Inflammatory macrophage treated with lipopolysaccharide for 1 hour (primary cell): ENCODE results near the gene MMP13.
"Not testable (repeated sequence)": the region's sequence is repeated elsewhere in the genome, so short reads cannot be mapped to it uniquely, and the experiment has no call there.

ENCODE experiments used
- DNase-seq, 2 donors: peaks; one replicate each; pipeline ENCODE4 v3.0.0-alpha.2; 2020 to 2022

The MMP13 gene

DNA sequence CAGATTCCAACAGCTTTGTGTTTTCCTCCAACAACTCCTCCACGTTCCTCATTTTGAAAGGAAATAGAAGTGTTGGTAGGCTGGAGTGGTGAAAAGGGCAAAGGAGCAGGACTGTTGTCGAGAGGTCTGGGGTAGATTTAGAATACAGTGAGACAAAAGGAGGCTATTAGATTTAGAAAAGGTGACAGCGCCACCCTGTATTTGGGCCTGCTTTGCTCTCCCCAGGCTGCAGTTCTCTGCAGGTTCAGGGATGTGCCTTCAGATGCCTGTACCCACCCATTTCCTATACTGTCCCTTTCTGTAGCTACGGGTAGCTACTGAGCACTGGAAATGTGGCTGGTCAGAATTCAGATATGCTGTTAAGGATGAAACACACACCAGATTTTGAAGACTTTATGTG is 20.8 kb downstream of the MMP13 start:
- no peak for DNase-seq

DNA sequence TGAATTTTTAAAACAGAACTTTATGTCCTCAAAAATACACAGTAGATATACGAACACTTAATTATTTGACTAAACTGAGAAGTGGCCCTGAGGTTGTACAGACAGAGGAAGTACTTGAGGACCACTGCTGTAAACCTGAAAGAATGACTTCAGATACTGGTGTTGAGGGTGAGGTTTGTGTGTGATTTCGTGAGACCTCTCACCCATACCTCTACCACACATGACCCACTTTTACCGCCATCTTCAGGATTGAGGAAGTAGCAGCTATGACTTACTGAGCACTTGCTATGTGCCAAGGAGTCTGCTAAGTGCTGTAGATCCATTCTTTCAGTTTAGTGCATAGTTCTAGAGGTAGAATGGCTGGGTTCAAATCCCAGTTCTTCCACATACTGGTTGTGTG is 21.9 kb downstream of the MMP13 start:
- no peak for DNase-seq

DNA sequence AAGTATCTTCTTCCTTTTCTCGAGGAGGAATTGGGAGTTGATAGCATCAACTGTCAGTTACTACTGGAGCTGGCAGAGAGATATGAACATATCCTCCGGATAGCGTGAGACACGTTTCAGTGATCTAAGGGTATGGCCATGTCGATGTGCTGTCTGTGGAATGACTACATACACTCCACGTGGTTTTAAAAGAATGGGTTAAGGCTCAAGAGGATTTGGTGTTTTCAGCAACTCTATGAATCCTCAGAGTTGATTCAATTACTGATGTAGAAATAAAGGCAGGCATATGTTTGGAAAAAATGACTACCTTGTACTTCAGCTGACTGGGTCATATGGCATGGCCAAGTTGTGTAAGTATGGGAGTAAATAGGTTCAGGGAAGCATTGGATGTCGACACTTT is 22.9 kb downstream of the MMP13 start:
- peak in 1 of 2 donors; percentile 40 for DNase-seq

DNA sequence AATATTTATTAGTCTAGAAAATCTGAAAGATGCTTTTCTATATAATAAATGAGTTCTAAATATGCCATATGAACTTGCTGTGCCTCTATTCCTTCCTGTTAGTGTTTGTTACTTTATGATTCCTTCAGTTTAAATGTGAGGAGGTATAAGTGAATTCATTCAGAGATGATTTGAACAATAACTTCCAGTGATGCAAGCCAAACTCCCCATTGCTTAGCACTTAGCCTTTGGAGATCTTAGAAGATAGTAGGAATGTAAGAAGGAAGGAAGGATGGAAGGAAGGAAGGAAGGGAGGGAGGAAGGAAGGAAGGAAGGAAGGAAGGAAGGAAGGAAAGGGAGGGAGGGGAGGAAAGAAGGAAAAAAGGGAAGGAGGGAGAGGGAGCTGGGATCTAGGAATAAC is 25.1 kb downstream of the MMP13 start:
- DNase-seq: no peak

DNA sequence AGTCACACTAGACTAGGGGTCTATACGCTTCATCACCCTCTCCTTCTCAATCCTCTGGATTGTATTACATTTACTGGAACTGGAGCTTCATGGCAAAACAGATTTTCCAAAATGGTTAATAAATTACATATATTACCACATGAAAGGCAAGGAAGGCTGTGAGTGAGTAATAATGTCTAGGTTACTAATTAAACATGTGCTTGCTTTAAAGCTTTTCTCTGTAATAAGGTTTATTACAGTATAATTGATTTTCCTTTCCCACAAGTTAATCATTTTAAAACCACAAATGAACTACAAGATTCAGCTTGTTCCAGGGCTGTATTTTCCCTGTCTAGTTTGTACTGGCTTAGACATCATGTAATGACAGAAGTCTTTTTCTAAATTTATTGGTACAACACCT is 25.6 kb downstream of the MMP13 start:
- no peak for DNase-seq

DNA sequence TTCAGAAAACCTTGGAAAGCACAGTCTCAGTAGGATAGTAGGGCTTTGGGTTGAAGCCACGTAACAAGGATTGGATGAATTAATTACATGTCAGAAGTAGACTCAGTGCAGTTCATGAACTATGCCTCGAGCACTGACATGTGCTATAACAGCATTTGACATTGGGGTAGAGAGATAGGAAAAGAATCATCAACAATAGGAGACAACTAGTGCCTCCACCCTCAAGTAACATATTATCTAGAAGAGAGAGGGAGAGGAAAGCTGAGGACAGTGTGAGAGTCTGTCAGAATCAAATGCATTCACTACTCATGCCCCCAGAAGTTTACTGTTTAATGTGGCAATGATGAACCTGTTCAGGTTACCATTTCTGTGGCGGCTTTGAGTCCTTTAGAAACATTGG is 26.4 kb downstream of the MMP13 start:
- DNase-seq: no peak

DNA sequence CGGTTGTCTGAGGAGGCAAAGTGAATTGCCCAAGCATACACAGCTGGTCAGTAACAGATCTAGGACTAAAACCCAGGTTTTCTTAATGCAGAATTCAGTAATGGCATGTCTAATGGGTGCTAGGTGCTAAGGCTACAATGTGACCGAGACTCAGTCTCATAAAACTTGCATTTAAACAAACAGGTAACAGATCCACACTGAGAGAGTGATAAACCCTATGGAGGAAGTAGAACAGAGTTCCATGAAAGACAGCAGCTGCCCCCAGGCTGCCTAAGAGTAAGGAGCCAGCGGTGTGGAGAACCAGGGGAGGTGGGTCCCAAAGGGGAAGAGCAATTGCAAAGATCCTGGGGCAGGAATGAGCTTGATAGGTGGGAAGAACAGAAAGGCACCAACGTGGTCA is 27.3 kb downstream of the MMP13 start:
- DNase-seq: no peak

DNA sequence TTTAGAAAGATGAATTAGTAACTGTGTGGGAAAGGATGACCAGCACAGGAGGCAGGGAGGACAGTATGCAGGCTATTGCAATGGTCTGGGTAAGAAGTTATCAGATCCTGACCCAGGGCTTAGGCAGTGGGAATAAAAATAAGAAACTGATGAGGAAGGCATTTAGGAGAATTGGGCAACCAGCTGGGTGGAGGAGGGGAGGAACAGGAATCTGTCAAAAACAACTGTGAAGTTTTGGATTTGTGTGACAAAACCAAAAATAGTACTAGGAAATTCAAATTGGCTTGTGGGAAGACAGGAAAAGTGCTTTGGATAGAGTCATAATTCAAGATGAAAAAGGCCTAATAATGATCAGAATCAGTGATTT is 27.9 kb downstream of the MMP13 start:
- DNase-seq: no peak

DNA sequence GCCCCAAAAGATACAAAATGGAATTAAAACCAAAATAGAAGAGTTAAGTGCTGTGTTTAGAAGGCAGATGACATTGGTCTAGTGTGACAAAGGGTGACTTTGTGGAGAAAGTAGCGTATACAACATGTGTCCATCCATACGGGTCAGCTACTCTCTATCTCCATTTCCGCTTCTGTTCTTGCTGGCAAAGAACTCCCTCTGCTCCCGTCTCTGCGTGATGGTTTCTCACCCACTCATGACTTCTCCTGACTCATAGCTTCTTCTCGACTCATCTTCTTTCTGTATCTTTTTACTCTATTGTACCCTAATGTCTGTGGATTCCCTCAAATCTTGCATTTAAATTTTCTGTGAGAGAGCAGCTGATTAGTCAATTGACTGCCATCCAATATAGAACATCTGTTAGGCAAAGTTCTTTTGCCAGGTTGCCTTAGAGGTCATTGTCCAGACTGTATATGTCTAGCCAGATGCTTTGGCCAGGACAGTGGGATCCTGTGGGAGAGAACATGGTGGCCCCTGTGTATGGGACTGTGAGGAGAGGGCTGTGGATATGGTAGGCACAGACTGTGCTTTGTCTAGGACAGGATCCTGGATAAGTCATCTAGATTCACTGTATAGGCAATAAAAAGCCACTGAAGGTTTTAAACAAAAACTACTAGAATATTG is 28.4 kb downstream of the MMP13 start:
- DNase-seq: peak; percentile 16 to 57

DNA sequence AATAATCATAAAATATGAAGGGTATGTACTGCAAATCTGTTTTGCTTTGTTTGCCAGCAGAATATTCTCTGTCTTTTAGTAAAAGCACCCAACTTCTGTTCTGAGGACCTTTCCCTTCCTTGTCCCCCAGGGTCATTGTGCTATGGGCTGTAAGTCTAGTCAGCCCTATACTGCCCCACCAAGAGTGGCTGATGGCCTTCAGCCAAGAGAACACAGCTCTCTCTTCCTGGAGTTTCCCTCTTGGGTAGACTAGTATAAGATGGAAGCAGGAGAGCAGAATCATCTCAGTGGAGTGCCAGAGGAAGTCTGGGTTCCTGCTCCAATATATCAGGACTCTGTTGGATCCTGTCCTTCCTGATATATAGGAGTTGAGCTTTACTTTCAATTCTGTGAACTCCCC is 29.0 kb downstream of the MMP13 start:
- no peak for DNase-seq

DNA sequence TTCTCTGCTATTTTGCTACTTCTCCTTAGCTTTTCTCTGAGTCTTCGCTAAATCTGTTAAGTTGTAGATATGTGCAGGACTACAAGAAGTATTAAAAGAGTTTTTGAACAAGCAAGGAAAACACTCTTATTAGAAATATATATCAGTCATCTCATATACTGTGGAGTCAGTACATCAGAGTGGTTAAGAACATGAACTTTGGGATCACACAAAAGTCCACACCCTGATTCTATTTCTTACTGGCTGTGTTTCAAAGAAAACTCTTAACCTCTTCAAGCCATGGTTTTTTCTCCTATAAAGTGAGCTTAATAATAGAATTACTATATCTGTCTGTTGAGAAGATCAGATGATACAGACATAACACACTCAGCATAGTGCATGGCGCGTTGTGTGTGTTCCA is 29.5 kb downstream of the MMP13 start:
- no peak for DNase-seq

DNA sequence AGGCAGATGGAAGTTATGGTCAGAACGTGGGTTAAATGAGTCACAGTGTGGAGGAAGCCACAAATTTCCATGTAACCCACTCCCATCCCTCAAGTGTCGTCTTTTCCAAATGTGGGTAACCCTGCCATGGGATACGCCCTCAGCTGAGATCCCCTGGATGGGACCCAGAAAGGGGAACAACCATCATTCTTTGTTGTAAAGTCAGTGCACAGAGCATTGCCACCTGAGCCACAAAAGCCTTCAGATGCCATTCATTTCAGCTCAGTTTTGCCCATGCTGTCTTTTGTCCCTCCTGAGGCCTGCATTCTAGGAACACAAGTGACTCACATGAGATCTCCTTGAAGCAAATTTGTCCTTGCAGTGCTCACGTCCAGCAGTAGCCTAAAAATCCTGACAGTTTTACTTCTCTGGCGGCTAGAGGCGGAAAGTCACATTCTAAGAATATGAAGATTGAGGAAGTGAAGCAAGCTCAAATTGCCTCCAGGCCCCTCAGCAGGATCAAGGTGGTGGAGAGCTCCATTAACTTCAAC is 30.6 kb downstream of the MMP13 start:
- peak; percentile 55 to 86 for DNase-seq

DNA sequence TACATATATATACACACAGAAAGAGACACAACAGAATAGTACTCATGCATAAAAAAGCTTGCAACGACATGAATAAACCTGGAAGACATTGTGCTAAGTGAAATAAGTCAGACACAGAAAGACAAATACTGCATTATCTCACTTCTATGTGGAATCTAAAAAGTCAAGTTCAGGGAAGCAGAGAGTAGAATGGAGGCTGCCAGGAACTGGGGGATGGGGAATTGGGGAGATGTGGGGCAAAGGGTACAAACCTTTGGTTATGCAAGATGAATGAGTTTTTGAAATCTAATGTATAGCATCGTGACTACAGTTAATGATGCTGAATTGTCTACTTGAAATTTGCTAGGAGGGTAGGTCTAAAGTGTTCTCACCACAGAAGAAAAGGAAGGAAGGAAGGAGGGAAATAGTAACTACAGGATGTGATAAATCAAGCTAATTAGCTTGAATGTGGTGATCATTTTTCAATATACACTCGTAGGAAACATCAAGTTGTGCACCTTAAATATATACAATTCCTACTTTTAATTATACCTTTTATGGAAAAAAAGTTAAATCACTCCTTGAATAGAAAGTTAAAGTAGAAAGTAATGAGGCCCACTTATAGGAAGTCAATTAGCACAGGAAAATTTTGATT is 33.8 kb downstream of the MMP13 start:
- no peak for DNase-seq

DNA sequence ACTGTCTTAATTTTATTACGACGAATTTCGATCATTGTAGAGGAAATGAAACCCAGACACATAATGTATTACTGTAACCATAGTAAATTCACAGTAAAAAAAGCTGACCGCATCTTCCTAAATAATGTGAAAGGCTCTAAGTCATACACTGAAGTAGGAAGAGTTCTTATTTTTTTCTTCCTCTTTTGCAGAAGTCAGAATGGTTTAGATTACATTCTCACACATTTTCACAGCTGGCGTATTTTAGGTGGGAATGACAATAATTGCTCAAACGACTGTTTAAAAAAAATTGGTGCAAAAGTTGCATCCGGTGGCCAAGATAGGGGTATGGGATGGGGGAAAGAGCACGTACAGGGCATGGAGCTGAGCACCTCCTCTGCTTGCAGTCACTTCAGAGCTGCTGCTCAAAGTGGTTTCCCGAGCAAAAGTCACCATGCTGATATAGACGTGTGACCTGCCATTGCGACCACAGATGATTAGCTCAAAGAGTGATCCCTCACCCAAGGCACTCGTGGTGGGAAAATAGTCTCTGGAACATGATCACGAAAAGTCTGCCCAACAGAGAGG is 35.3 kb downstream of the MMP13 start:
- DNase-seq: peak; percentile 81 to 92

DNA sequence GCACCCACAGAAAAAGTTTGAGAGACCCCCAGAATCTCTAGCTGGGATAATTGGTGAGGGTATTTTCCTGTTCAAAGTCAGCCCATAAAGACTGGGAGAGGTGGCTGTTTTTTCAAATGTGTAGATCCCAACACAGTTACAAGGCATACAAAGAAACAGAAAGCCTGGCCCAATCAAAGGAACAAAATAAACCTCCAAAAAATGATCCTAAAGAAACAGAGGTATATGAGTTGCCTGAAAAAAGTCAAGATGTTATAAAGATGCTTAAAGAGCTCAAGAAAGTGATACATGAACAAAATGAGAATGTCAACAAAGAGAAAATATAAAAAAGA is 40.5 kb downstream of the MMP13 start:
- DNase-seq: no peak

DNA sequence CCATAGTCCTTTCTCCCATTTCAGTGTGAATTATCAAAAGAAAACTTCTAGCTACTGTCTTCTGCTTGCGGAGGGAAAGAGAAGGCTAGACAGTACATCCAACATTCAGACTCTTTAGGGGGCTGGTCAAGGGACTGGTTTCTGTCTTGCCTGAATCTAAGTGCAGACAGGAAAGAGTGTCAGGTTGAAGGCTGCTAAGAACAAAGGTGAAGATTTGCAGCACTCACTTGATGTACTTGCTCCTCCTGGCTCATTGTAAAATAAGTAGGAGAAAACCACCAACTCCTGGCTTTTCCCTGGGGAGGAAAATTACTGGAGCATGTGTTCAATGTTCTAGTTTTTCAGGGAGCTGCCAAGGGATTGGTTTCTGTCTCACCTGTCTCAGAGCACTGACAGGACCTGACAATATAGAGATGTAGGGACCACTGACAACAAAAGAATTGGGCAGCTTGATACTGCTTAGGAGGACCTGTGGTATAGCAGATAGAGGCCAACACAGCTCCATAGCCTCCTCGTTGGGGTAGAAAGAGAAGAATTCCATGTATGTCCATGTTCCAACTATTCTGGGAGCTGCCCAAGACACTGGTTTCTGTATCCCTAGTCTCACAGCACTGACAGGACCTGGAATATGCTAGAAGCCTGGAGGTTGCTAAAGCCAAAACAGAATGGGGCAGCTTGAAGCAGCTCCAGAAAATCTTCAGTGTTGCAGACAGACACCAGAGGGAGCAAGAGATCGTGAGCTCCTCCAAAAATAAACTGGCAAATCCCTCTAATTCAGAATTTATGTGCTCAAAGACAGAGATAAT is 41.1 kb downstream of the MMP13 start:
- DNase-seq: peak in 1 of 2 donors; percentile 64

DNA sequence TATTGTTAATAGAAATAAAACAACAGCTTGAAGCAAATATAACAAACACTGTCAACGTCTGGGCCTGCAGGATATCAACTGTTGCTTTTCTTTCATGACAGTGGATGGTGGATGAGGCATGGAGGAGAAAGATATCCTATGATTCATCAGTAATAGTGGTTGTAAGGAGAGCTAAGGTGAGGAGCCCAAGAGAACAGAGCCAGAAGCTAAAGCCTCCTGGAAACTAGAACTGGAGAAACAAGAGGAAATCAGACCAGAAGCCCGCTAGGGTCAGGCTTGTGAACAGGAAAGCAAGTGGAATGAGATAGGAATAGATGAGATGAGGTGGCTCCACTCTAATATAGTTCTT is 43.1 kb downstream of the MMP13 start:
- DNase-seq: no peak

DNA sequence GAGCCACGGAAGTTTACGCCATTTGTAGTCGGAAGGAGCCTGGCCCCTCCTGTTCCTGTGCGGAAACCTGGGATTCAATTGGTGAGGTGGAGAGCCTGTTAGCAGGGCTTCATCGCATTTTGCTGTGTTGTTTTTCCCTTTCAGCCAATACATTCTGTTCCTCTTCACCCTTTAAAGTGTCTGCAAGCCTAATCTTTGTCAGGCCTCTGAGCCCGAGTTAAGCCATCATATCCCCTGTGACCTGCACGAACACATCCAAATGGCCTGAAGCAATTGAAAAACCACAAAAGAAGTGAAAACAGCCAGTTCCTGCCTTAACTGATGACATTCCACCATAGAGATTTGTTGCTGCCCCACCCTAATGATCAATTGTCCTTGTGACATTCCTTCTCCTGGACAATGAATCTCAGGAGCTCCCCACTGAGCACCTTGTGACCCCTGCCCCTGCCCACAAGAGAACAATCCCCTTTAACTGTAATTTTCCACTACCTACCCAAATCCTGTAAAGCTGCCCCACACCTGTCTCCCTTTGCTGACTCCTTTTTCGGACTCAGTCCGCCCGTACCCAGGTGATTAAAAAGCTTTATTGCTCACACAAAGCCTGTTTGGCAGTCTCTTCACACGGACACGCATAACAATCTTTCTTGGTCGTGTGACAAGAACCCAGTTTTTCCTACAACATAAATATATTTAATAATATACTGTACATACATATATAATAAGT is 43.6 kb downstream of the MMP13 start:
- DNase-seq: no peak

DNA sequence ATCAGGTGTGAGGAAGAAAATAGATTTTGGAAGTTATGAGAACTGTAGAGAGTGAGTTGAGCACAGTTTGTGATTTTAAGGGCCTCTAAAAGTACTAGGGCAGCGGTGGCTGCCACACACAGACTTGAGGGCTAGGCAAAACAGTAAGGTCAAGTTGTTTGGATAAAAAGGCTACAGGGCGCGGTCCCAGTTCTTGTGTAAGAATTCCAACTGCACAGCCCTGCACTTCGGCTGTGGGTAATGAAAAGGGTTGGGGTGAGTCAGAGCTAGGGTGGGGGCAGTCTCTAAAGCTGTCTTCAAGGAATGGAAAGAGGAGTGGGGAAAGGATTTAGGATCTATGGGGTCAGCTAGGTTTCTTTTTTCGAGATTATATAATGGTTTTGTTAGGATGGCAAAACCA is 49.7 kb downstream of the MMP13 start:
- not testable (repeated sequence) for DNase-seq

DNA sequence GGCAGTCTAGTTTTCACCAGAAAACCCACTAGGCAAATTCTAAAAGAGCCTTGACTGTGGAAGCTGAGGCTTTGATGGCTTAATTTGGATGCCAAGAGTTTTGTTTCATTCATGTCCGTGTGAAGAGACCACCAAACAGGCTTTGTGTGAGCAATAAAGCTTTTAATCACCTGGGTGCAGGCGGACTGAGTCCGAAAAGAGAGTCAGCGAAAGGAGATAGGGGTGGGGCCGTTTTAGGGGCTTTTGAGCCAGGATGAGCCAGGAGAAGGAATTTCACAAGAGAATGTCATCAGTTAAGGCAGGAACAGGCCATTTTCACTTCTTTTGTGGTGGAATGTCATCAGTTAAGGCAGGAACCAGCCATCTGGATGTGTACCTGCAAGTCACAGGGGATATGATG is 51.6 kb downstream of the MMP13 start:
- not testable (repeated sequence) for DNase-seq

DNA sequence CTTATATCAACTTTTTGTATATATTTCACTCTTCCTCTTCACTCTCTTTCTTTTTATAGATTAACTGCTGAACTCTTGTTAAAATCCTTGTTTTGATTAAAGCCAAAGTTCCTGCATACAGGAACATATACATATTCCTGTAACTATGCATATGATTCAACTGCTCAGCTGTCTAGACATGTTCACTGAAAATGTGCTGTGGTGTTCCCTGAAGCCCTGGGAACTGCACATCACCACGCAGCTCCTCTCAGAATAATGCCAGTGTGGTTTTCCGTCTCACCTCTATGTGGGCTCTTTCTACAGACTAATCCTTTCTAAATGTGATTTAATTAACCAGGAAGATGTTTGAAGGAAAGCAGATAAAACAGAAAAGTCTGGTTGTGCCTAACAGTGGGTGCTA is 55.2 kb downstream of the MMP13 start:
- no peak for DNase-seq
